Stimulated activated CD4-positive, alpha-beta T cell treated with anti-CD3 and anti-CD28 coated beads, Interleukin-1b, Interleukin-23, amount 100 ng/mL, for 1 hour (primary cell): ENCODE results near the gene FUT2.
"Not testable (repeated sequence)": the region's sequence is repeated elsewhere in the genome, so short reads cannot be mapped to it uniquely, and the experiment has no call there.

ENCODE experiments used
- DNase-seq, 2 donors: peaks; one replicate each; pipeline ENCODE4 v3.0.0-alpha.2; 2020; ENCODE audit warnings: low read depth in 2 of 2

FUT2 gene

GRCh38 chr19:48702701-48703100 is 6.9 kb downstream of the FUT2 start:
- DNase-seq: no peak

- DNase-seq: no peak
These were observed 7.5 kb downstream of the FUT2 start for GRCh38 chr19:48703316-48703715.

GRCh38 chr19:48705431-48705830 is 9.7 kb downstream of the FUT2 start:
- DNase-seq: no peak

- no peak for DNase-seq
These were observed 12.7 kb downstream of the FUT2 start for GRCh38 chr19:48708471-48708870.

- no peak for DNase-seq
These were observed 15.4 kb downstream of the FUT2 start for GRCh38 chr19:48711106-48711662.

GRCh38 chr19:48713041-48713863 is 17.5 kb downstream of the FUT2 start:
- DNase-seq: no peak

- peak; percentile 92 to 94 for DNase-seq
These were observed 18.3 kb downstream of the FUT2 start for GRCh38 chr19:48713864-48714755.

GRCh38 chr19:48714759-48715675 is 19.2 kb downstream of the FUT2 start:
- no peak for DNase-seq

- no peak for DNase-seq
These were observed 20.0 kb downstream of the FUT2 start for GRCh38 chr19:48715681-48716171.

GRCh38 chr19:48716562-48717291 is 21.0 kb downstream of the FUT2 start:
- no peak for DNase-seq

- DNase-seq: not testable (repeated sequence)
These were observed 22.3 kb downstream of the FUT2 start for GRCh38 chr19:48718106-48718505.

GRCh38 chr19:48718711-48719231 is 23.0 kb downstream of the FUT2 start:
- no peak for DNase-seq

GRCh38 chr19:48719263-48720171 is 23.7 kb downstream of the FUT2 start, which contains the start of gene MAMSTR:
MAMSTR (minus strand) TSS chr19:48719725; CDS start chr19:48719031, 694 bp downstream.
- no peak for DNase-seq

GRCh38 chr19:48720251-48720612 is 24.5 kb downstream of the FUT2 start:
- no peak for DNase-seq

GRCh38 chr19:48720613-48721296 is 25.0 kb downstream of the FUT2 start:
- peak; percentile 71 to 74 for DNase-seq

- DNase-seq: no peak
These were observed 26.5 kb downstream of the FUT2 start for GRCh38 chr19:48722196-48722708.

GRCh38 chr19:48724796-48725753 is 29.3 kb downstream of the FUT2 start:
- no peak for DNase-seq
